Muscle layer of colon (tissue), 2 donors: ENCODE data around the gene CLPTM1L.
"Not testable (repeated sequence)": the region's sequence is repeated elsewhere in the genome, so short reads cannot be mapped to it uniquely, and the experiment has no call there.

Experiments
- H3K27ac ChIP-seq: one replicate; pipeline ENCODE4 v1.7.0; 2013; ENCODE audit warnings: low read depth, mild to moderate bottlenecking, low read length, moderate library complexity
- H3K27me3 ChIP-seq, 2 donors: one replicate each; pipeline ENCODE4 v1.7.0; 2013; ENCODE audit warnings: low read length in 2 of 2, mild to moderate bottlenecking in 2 of 2; ENCODE audit not compliant: insufficient read depth in 2 of 2, control insufficient read depth in 1 of 2
- H3K36me3 ChIP-seq: one replicate; pipeline ENCODE4 v1.7.0; 2013; ENCODE audit warnings: mild to moderate bottlenecking, low read length; ENCODE audit not compliant: insufficient read depth
- H3K4me1 ChIP-seq: one replicate; pipeline ENCODE4 v1.7.0; 2013; ENCODE audit warnings: mild to moderate bottlenecking, low read length; ENCODE audit not compliant: insufficient read depth
- H3K4me3 ChIP-seq, 2 donors: one replicate each; pipeline ENCODE4 v1.7.0; 2013; ENCODE audit warnings: low read length in 2 of 2, low read depth in 1 of 2, mild to moderate bottlenecking in 1 of 2, moderate library complexity in 1 of 2
- H3K9ac ChIP-seq: one replicate; pipeline ENCODE4 v1.7.0; 2013; ENCODE audit warnings: low read length
- H3K9me3 ChIP-seq: one replicate; pipeline ENCODE4 v1.7.0; 2013; ENCODE audit warnings: mild to moderate bottlenecking, low read length
- donor health status: abdominal sarcoma.
- donor health status: Adenocarcinoma of cecum.

Gene CLPTM1L

DNA sequence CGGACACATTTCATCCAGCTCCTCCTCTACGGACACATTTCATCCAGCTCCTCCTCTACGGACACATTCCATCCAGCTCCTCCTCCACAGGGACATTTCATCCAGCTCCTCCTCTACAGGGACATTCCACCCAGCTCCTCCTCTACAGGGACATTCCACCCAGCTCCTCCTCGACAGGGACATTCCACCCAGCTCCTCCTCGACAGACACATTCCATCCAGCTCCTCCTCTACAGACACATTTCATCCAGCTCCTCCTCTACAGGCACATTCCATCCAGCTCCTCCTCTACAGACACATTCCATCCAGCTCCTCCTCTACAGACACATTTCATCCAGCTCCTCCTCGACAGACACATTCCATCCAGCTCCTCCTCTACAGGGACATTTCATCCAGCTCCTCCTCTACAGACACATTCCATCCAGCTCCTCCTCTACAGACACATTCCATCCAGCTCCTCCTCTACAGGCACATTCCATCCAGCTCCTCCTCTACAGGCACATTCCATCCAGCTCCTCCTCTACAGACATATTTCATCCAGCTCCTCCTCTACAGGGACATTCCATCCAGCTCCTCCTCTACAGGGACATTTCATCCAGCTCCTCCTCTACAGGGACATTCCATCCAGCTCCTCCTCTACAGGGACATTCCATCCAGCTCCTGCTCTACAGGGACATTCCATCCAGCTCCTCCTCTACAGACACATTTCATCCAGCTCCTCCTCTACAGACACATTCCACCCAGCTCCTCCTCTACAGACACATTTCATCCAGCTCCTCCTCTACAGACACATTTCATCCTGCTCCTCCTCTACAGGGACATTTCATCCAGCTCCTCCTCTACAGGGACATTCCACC, 17.8 kb downstream of the CLPTM1L start:
- not testable (repeated sequence) for H3K9ac ChIP-seq, H3K27me3 ChIP-seq, H3K9me3 ChIP-seq, H3K27ac ChIP-seq, H3K4me1 ChIP-seq, H3K4me3 ChIP-seq
- H3K36me3 ChIP-seq: peaks cover 42% of the 10 kb centered on the region

- H3K9ac ChIP-seq, H3K27ac ChIP-seq, H3K27me3 ChIP-seq, H3K4me1 ChIP-seq, H3K4me3 ChIP-seq, H3K9me3 ChIP-seq: not testable (repeated sequence)
- H3K36me3 ChIP-seq: peaks cover 42% of the 10 kb centered on the region
Measured at GRCh38 chr5:1326532-1326875, 18.4 kb downstream of the CLPTM1L start.

GRCh38 chr5:1325870-1326531, 18.9 kb downstream of the CLPTM1L start:
- Histone ChIP-seq H3K27ac (no peak overlapping the region), H3K9me3 (no peaks in the 10 kb centered on the region), H3K4me3 (no peak overlapping the region), H3K27me3 (no peaks in the 10 kb centered on the region), H3K9ac (no peak overlapping the region), H3K4me1 (no peaks in the 10 kb centered on the region), H3K36me3 (peaks cover 45% of the 10 kb centered on the region)

DNA sequence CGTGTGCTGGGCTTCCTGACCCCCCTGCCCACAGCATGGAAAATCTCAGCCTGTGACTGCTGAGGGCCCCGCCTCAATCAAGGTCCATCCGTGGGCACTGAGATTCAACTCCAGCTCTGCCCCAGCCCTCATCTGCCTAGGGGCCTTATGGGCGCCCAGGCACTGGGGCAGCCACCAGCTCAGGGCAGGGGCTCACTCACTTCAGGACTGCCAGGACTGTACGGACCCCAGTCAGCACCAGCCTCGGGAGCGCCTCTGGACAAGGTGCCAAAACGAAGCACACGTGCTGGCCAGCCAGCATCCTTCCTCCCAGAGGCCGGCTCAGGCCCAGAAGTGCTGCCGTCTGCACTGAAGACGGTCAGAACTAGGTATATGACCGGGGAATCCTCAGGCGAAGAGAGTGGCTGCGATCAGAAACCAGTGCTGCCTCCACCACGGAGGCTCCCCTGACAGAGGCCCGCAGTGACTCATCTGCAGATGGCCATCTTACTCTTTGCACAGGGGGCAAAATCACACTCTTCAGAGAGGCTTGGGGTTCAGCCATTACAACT, 19.6 kb downstream of the CLPTM1L start:
- Histone ChIP-seq H3K9ac (no peak overlapping the region), H3K4me1 (no peaks in the 10 kb centered on the region), H3K9me3 (no peaks in the 10 kb centered on the region), H3K27ac (no peak overlapping the region), H3K36me3 (peaks cover 48% of the 10 kb centered on the region), H3K27me3 (no peaks in the 10 kb centered on the region), H3K4me3 (no peak overlapping the region)

DNA sequence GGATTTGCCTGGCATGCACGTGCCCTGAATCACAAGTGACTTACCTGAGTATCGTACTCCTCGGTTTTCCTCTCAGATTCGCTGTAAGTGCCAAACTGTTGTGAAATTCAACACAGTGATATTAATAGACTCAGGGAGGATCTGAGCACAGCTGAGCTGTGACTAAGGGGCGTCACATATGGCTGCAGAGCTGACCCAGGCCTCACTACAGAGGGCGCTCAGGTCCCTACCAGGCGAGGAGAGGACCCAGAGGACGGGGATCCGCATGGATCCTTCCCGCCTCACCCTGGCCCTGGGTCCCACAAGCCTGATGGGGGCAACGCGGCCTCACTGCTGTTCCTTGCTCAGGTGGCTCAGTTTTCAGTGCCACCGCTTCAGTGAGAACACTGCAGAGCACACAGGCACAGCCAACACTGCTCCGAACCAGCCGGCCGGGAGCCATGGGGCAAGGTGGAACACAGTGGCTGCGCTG, 20.1 kb downstream of the CLPTM1L start:
- Histone ChIP-seq H3K9me3 (no peaks in the 10 kb centered on the region), H3K4me1 (no peaks in the 10 kb centered on the region), H3K4me3 (no peak overlapping the region), H3K9ac (no peak overlapping the region), H3K36me3 (peaks cover 48% of the 10 kb centered on the region), H3K27ac (no peak overlapping the region), H3K27me3 (no peaks in the 10 kb centered on the region)

DNA sequence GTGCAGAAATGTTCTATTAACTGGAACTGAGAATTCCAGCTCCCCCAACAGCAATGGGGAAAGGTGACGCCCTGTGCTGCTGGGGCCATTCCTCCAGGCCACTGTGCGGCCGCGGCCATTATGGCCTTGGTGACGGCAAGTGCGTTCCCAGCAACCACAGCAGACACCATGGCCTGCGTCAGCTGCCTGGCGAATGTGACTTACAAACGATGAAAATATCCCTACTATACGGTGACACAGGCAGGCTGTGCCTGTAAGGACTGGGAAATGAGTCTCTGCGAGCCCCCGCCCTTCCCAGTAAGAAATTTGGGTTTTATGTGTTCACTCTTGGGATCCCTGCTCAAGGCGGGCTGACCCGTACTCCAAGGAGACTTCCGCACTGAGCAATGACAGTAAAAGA, 20.6 kb downstream of the CLPTM1L start:
- H3K4me3 ChIP-seq: no peak overlapping the region
- H3K27me3 ChIP-seq: no peaks in the 10 kb centered on the region
- no peak overlapping the region for H3K27ac ChIP-seq
- no peaks in the 10 kb centered on the region for H3K4me1 ChIP-seq
- H3K9me3 ChIP-seq: no peaks in the 10 kb centered on the region
- H3K36me3 ChIP-seq: peaks cover 52% of the 10 kb centered on the region
- H3K9ac ChIP-seq: no peak overlapping the region

- H3K27ac ChIP-seq: no peak overlapping the region
Measured at GRCh38 chr5:1323803-1324173, 21.1 kb downstream of the CLPTM1L start.

GRCh38 chr5:1322955-1323802, 21.7 kb downstream of the CLPTM1L start:
- H3K9me3 ChIP-seq: no peaks in the 10 kb centered on the region
- H3K36me3 ChIP-seq: peaks cover 52% of the 10 kb centered on the region
- no peaks in the 10 kb centered on the region for H3K4me1 ChIP-seq
- no peak overlapping the region for H3K27ac ChIP-seq
- no peak overlapping the region for H3K9ac ChIP-seq
- no peak overlapping the region for H3K4me3 ChIP-seq
- no peaks in the 10 kb centered on the region for H3K27me3 ChIP-seq

More at GRCh38 chr5:1323803-1324173, 21.1 kb downstream of the CLPTM1L start:
- no peak overlapping the region for H3K4me3 ChIP-seq
- no peaks in the 10 kb centered on the region for H3K4me1 ChIP-seq
- H3K27me3 ChIP-seq: no peaks in the 10 kb centered on the region
- H3K9me3 ChIP-seq: no peaks in the 10 kb centered on the region
- H3K36me3 ChIP-seq: peaks cover 52% of the 10 kb centered on the region
- no peak overlapping the region for H3K9ac ChIP-seq

DNA sequence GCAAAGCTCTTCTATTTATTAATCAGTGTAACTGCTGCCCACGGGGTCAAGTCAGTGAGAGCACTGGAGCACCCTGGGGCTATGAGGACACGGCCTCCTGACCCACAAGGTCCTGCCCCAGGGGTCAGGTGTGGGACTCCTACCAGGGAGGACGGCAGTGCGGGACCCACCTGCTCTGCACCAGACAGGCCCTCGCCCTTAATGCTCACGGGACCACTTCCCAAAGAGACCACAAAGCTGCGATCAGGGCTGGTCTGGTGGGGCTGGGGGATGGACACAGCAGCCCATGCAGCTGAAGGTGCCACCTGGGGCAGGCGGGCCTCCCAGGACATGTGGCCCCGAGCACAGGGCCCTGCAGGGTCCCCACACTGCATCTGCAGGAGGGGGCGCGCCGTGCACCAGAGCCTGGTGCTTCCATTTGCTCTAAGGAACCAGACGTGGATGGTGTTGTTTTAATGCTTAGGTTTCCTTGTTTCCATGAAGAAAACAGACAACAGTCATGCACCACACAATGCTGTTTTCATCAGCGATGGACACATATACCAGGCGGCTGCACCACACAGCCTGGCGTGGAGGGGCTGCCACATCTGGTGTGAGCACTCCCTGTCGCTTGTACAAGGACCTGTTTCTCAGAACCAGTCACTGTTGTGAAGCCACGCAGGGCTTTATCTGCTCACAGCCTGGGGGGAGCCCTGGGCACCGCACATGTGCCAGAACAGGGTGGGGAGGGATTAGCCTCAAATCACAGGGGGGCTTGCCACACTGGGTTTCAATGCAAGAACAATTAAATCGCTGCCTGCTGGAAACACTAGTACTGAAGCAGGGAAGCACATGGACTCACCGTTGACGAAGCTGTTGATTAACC, 22.6 kb downstream of the CLPTM1L start:
- no peak overlapping the region for H3K4me3 ChIP-seq
- H3K9ac ChIP-seq: no peak overlapping the region
- no peak overlapping the region for H3K27ac ChIP-seq
- H3K4me1 ChIP-seq: no peaks in the 10 kb centered on the region
- no peaks in the 10 kb centered on the region for H3K9me3 ChIP-seq
- no peaks in the 10 kb centered on the region for H3K27me3 ChIP-seq
- H3K36me3 ChIP-seq: peaks cover 61% of the 10 kb centered on the region

GRCh38 chr5:1321576-1321975, 23.3 kb downstream of the CLPTM1L start:
- no peaks in the 10 kb centered on the region for H3K27me3 ChIP-seq
- no peak overlapping the region for H3K27ac ChIP-seq
- H3K9me3 ChIP-seq: no peaks in the 10 kb centered on the region
- H3K4me3 ChIP-seq: no peak overlapping the region
- H3K36me3 ChIP-seq: peaks cover 63% of the 10 kb centered on the region
- no peaks in the 10 kb centered on the region for H3K4me1 ChIP-seq
- no peak overlapping the region for H3K9ac ChIP-seq
